Measurements from ENCODE around the gene DDHD1.

Gene DDHD1

GRCh38 chr14:53035336-53036210 is 117.5 kb downstream of the DDHD1 start:
- peaks cover 11% of the 10 kb centered on the region in 2 donors for H3K36me3 ChIP-seq (ENCODE audit: control insufficient read depth in 2 of 2, insufficient read depth in 2 of 2, low read length in 2 of 2)
- no peaks in the 10 kb centered on the region for H3K4me1 ChIP-seq (ENCODE audit: control insufficient read depth in 2 of 2, insufficient read depth in 2 of 2, low read length in 2 of 2)
- H3K27ac ChIP-seq (ENCODE audit: low read depth in 2 of 2, low read length in 2 of 2), result no peak overlapping the region
- no peak overlapping the region for H3K4me3 ChIP-seq (ENCODE audit: low read length in 2 of 2)
- H3K9ac ChIP-seq (ENCODE audit: low read depth in 1 of 2, low read length in 2 of 2), result no peak overlapping the region
- no peaks in the 10 kb centered on the region for H3K27me3 ChIP-seq (ENCODE audit: control insufficient read depth in 2 of 2, insufficient read depth in 2 of 2, low read length in 2 of 2)
- H3K9me3 ChIP-seq (ENCODE audit: control insufficient read depth in 2 of 2, low read length in 2 of 2), result no peaks in the 10 kb centered on the region

- no peak overlapping the region for H3K27ac ChIP-seq (ENCODE audit: low read depth in 2 of 2, low read length in 2 of 2)
- H3K4me3 ChIP-seq (ENCODE audit: low read length in 2 of 2), result no peak overlapping the region
- no peaks in the 10 kb centered on the region for H3K27me3 ChIP-seq (ENCODE audit: control insufficient read depth in 2 of 2, insufficient read depth in 2 of 2, low read length in 2 of 2)
- H3K4me1 ChIP-seq (ENCODE audit: control insufficient read depth in 2 of 2, insufficient read depth in 2 of 2, low read length in 2 of 2), result no peaks in the 10 kb centered on the region
- peaks cover 8 to 11% of the 10 kb centered on the region in 2 donors for H3K36me3 ChIP-seq (ENCODE audit: control insufficient read depth in 2 of 2, insufficient read depth in 2 of 2, low read length in 2 of 2)
- H3K9ac ChIP-seq (ENCODE audit: low read depth in 1 of 2, low read length in 2 of 2), result no peak overlapping the region
- no peaks in the 10 kb centered on the region for H3K9me3 ChIP-seq (ENCODE audit: control insufficient read depth in 2 of 2, low read length in 2 of 2)
Measured at GRCh38 chr14:53034688-53035230, 118.4 kb downstream of the DDHD1 start.

GRCh38 chr14:53034036-53034435 is 119.1 kb downstream of the DDHD1 start:
- Histone ChIP-seq H3K36me3 (ENCODE audit: control insufficient read depth in 2 of 2, insufficient read depth in 2 of 2, low read length in 2 of 2) (peaks cover 2 to 4% of the 10 kb centered on the region in 2 donors), H3K27me3 (ENCODE audit: control insufficient read depth in 2 of 2, insufficient read depth in 2 of 2, low read length in 2 of 2) (no peaks in the 10 kb centered on the region), H3K9me3 (ENCODE audit: control insufficient read depth in 2 of 2, low read length in 2 of 2) (no peaks in the 10 kb centered on the region), H3K27ac (ENCODE audit: low read depth in 2 of 2, low read length in 2 of 2) (no peak overlapping the region), H3K9ac (ENCODE audit: low read depth in 1 of 2, low read length in 2 of 2) (no peak overlapping the region), H3K4me1 (ENCODE audit: control insufficient read depth in 2 of 2, insufficient read depth in 2 of 2, low read length in 2 of 2) (no peaks in the 10 kb centered on the region), H3K4me3 (ENCODE audit: low read length in 2 of 2) (no peak overlapping the region)

GRCh38 chr14:53032838-53033390 is 120.2 kb downstream of the DDHD1 start:
- H3K9me3 ChIP-seq (ENCODE audit: control insufficient read depth in 2 of 2, low read length in 2 of 2), result no peaks in the 10 kb centered on the region
- no peaks in the 10 kb centered on the region for H3K36me3 ChIP-seq (ENCODE audit: control insufficient read depth in 2 of 2, insufficient read depth in 2 of 2, low read length in 2 of 2)
- H3K27me3 ChIP-seq (ENCODE audit: control insufficient read depth in 2 of 2, insufficient read depth in 2 of 2, low read length in 2 of 2), result no peaks in the 10 kb centered on the region
- no peak overlapping the region for H3K4me3 ChIP-seq (ENCODE audit: low read length in 2 of 2)
- H3K9ac ChIP-seq (ENCODE audit: low read depth in 1 of 2, low read length in 2 of 2), result no peak overlapping the region
- H3K4me1 ChIP-seq (ENCODE audit: control insufficient read depth in 2 of 2, insufficient read depth in 2 of 2, low read length in 2 of 2), result no peaks in the 10 kb centered on the region
- peak overlapping the region in 1 of 2 donors; percentile 7 for H3K27ac ChIP-seq (ENCODE audit: low read depth in 2 of 2, low read length in 2 of 2)

- H3K4me3 ChIP-seq (ENCODE audit: low read length in 2 of 2), result no peak overlapping the region
- H3K27me3 ChIP-seq (ENCODE audit: control insufficient read depth in 2 of 2, insufficient read depth in 2 of 2, low read length in 2 of 2), result no peaks in the 10 kb centered on the region
- H3K36me3 ChIP-seq (ENCODE audit: control insufficient read depth in 2 of 2, insufficient read depth in 2 of 2, low read length in 2 of 2), result no peaks in the 10 kb centered on the region
- no peaks in the 10 kb centered on the region for H3K9me3 ChIP-seq (ENCODE audit: control insufficient read depth in 2 of 2, low read length in 2 of 2)
- H3K27ac ChIP-seq (ENCODE audit: low read depth in 2 of 2, low read length in 2 of 2), result peak overlapping the region in 1 of 2 donors; percentile 7
- no peaks in the 10 kb centered on the region for H3K4me1 ChIP-seq (ENCODE audit: control insufficient read depth in 2 of 2, insufficient read depth in 2 of 2, low read length in 2 of 2)
- H3K9ac ChIP-seq (ENCODE audit: low read depth in 1 of 2, low read length in 2 of 2), result no peak overlapping the region
Measured at GRCh38 chr14:53032161-53032803, 120.8 kb downstream of the DDHD1 start.

- Histone ChIP-seq H3K9ac (ENCODE audit: low read depth in 1 of 2, low read length in 2 of 2) (no peak overlapping the region), H3K4me1 (ENCODE audit: control insufficient read depth in 2 of 2, insufficient read depth in 2 of 2, low read length in 2 of 2) (no peaks in the 10 kb centered on the region), H3K4me3 (ENCODE audit: low read length in 2 of 2) (no peak overlapping the region), H3K9me3 (ENCODE audit: control insufficient read depth in 2 of 2, low read length in 2 of 2) (no peaks in the 10 kb centered on the region), H3K27me3 (ENCODE audit: control insufficient read depth in 2 of 2, insufficient read depth in 2 of 2, low read length in 2 of 2) (no peaks in the 10 kb centered on the region), H3K27ac (ENCODE audit: low read depth in 2 of 2, low read length in 2 of 2) (no peak overlapping the region), H3K36me3 (ENCODE audit: control insufficient read depth in 2 of 2, insufficient read depth in 2 of 2, low read length in 2 of 2) (no peaks in the 10 kb centered on the region)
Measured at GRCh38 chr14:53027562-53027961, 125.6 kb downstream of the DDHD1 start.

GRCh38 chr14:53027041-53027440 is 126.1 kb downstream of the DDHD1 start:
- no peaks in the 10 kb centered on the region for H3K9me3 ChIP-seq (ENCODE audit: control insufficient read depth in 2 of 2, low read length in 2 of 2)
- no peaks in the 10 kb centered on the region for H3K36me3 ChIP-seq (ENCODE audit: control insufficient read depth in 2 of 2, insufficient read depth in 2 of 2, low read length in 2 of 2)
- no peaks in the 10 kb centered on the region for H3K4me1 ChIP-seq (ENCODE audit: control insufficient read depth in 2 of 2, insufficient read depth in 2 of 2, low read length in 2 of 2)
- H3K4me3 ChIP-seq (ENCODE audit: low read length in 2 of 2), result no peak overlapping the region
- H3K27me3 ChIP-seq (ENCODE audit: control insufficient read depth in 2 of 2, insufficient read depth in 2 of 2, low read length in 2 of 2), result no peaks in the 10 kb centered on the region
- no peak overlapping the region for H3K9ac ChIP-seq (ENCODE audit: low read depth in 1 of 2, low read length in 2 of 2)
- no peak overlapping the region for H3K27ac ChIP-seq (ENCODE audit: low read depth in 2 of 2, low read length in 2 of 2)

- no peak overlapping the region for H3K9ac ChIP-seq (ENCODE audit: low read depth in 1 of 2, low read length in 2 of 2)
- no peaks in the 10 kb centered on the region for H3K27me3 ChIP-seq (ENCODE audit: control insufficient read depth in 2 of 2, insufficient read depth in 2 of 2, low read length in 2 of 2)
- H3K9me3 ChIP-seq (ENCODE audit: control insufficient read depth in 2 of 2, low read length in 2 of 2), result no peaks in the 10 kb centered on the region
- H3K36me3 ChIP-seq (ENCODE audit: control insufficient read depth in 2 of 2, insufficient read depth in 2 of 2, low read length in 2 of 2), result no peaks in the 10 kb centered on the region
- H3K27ac ChIP-seq (ENCODE audit: low read depth in 2 of 2, low read length in 2 of 2), result no peak overlapping the region
- no peaks in the 10 kb centered on the region for H3K4me1 ChIP-seq (ENCODE audit: control insufficient read depth in 2 of 2, insufficient read depth in 2 of 2, low read length in 2 of 2)
- no peak overlapping the region for H3K4me3 ChIP-seq (ENCODE audit: low read length in 2 of 2)
Measured at GRCh38 chr14:53023325-53023724, 129.8 kb downstream of the DDHD1 start.

- Histone ChIP-seq H3K27ac (ENCODE audit: low read depth in 2 of 2, low read length in 2 of 2) (no peak overlapping the region), H3K9me3 (ENCODE audit: control insufficient read depth in 2 of 2, low read length in 2 of 2) (no peaks in the 10 kb centered on the region), H3K4me1 (ENCODE audit: control insufficient read depth in 2 of 2, insufficient read depth in 2 of 2, low read length in 2 of 2) (no peaks in the 10 kb centered on the region), H3K27me3 (ENCODE audit: control insufficient read depth in 2 of 2, insufficient read depth in 2 of 2, low read length in 2 of 2) (no peaks in the 10 kb centered on the region), H3K9ac (ENCODE audit: low read depth in 1 of 2, low read length in 2 of 2) (no peak overlapping the region), H3K4me3 (ENCODE audit: low read length in 2 of 2) (no peak overlapping the region), H3K36me3 (ENCODE audit: control insufficient read depth in 2 of 2, insufficient read depth in 2 of 2, low read length in 2 of 2) (no peaks in the 10 kb centered on the region)
Measured at GRCh38 chr14:53022593-53022992, 130.5 kb downstream of the DDHD1 start.

All from mucosa of rectum (tissue), 2 donors.